Ovary (tissue), 9 donors: ENCODE data around the gene EHMT1. TPM values are rescaled to one million over a fixed set of nuclear protein-coding genes. Genes with fewer than 3 reads are reported as not detected.

Experiments used
- DNase-seq, 5 donors: peaks; one replicate each; pipeline ENCODE4 v3.0.0-alpha.2; 2019 to 2020
- H3K27ac ChIP-seq, 2 donors: fragments of 200-600 bp; one replicate each; pipeline versions ENCODE4 v1.5.1 to v1.8.0; 2019 to 2022
- H3K27me3 ChIP-seq: fragments of 200-600 bp; one replicate; pipeline ENCODE4 v1.8.0; 2022
- H3K36me3 ChIP-seq: fragments of 200-600 bp; sonication (generic); one replicate; pipeline ENCODE4 v1.5.1; 2019
- H3K4me1 ChIP-seq: one replicate; pipeline ENCODE4 v1.8.1; 2013; ENCODE audit warnings: mild to moderate bottlenecking, moderate library complexity; ENCODE audit not compliant: insufficient read depth
- H3K4me3 ChIP-seq: fragments of 200-600 bp; sonication (generic); one replicate; pipeline ENCODE4 v1.5.1; 2017
- H3K9me3 ChIP-seq, 2 donors: fragments of 200-600 bp in 1 of 2; sonication (generic) in 1 of 2; one replicate each; pipeline versions ENCODE4 v1.5.1 to v1.8.1; 2013 to 2019; ENCODE audit warnings: mild to moderate bottlenecking in 1 of 2, moderate library complexity in 1 of 2
- CTCF ChIP-seq, 3 donors: fragments of 450-650 bp in 2 of 3; fragments of 200-600 bp in 1 of 3; IDR thresholded peaks; one replicate each; pipeline versions ENCODE4 v1.5.1 to v1.8.0; 2016 to 2022; ENCODE audit warnings: antibody characterized with exemption in 3 of 3, mild to moderate bottlenecking in 1 of 3
- EP300 ChIP-seq: sonication (generic); formaldehyde crosslinking; IDR thresholded peaks from one replicate; pipeline ENCODE4 v1.6.1; 2017; ENCODE audit warnings: antibody characterized with exemption
- POLR2A ChIP-seq: fragments of 450-650 bp; IDR thresholded peaks from one replicate; pipeline ENCODE4 v1.6.1; 2017; ENCODE audit warnings: antibody characterized with exemption, mild to moderate bottlenecking, moderate library complexity
- WGBS, 3 donors: extraction: QIAGEN DNeasy Blood & Tissue Kit in 1 of 3; methylation state at CpG; one replicate each; pipeline versions ENCODE4 v1.1.5 to v1.1.7; 2013 to 2017; 5-methylcytosine and 5-hydroxymethylcytosine counted together
- intact Hi-C, 4 donors: fragments of 100-400 bp; cut with DNase I; formaldehyde crosslinking; loops; one replicate each; pipeline versions ENCODE4 v1.11.0 to v1.15.1; 2022 to 2023
- polyA plus RNA-seq, 2 donors: library from polyadenylated mRNA; stranded (reverse); fragments of 200-250 nt in 1 of 2; fragments of 350-450 nt in 1 of 2; fragmentation: Illumina TruSeq in 1 of 2; extraction: RNeasy Lipid Tissue Mini Kit (QIAGEN cat#74804) in 1 of 2; gene quantifications; one replicate each; pipeline ENCODE4 v1.2.3, GENCODE V29; 2013 to 2014
- total RNA-seq, 7 donors: library from RNA; depleted of rRNA in 2 of 7; stranded (reverse); fragments of >200 nt in 2 of 7; fragmentation: NEBNext Ultra II Directional in 3 of 7; extraction: Animal tissue kit (Norgen Biotek cat#: 25700) in 3 of 7; gene quantifications; one replicate each; pipeline versions ENCODE4 v1.1.0 to v1.2.4, GENCODE V29; 2016 to 2023
- donor health status: DM: no; HTN: no; CAD: no; lungs with moderate emphysema.
- donor health status: DM: no; HTN: no; CAD: no.
- donor health status: Bipolar disorder and iron deficiency.
- donor health status: DM: yes; HTN: yes; CAD: no.
- donor health status: DM: no; HTN: no; CAD: no.
- donor health status: DM: yes; HTN: yes; CAD: no.

Gene EHMT1
- total and polyA plus RNA-seq, 9 donors: 40.8 to 98.5 (median 77.9) TPM

DNA sequence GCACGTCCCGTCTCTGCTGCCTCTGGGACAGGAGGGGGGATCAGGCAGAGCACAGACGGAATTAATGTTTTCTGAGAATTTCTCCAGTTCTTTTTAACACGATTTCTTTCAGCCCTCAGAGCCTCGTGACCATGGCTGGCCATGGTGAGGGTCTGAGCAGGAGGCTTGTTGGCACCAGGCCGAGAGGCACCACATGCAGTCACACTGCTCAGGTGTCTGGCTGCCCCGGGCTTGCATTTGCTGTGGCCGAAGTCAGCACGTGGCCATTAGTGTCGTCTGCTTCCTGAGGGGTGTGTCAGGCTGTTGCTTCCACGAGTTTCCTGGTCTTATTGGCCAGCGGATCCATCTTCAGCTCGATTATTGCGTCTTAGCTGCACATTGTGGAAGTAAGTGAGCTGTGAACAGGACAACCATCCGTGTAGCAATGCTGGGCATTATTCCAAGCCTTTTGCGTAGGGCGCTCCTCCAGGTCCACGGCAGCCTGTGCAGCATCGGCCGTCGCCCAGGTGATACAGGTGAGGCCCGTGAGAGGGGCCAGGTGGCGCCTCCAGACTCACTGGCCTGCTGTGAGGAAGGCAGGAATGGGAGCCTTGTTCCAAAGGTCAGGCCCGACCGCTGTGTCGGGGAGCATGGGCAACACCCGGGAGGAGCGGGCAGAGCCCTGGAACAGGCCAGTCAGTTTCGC is 144.6 kb downstream of the EHMT1 start:
- TF ChIP-seq EP300 (no peak), POLR2A (no peak), CTCF (IDR thresholded peaks at IDR 0.05) (no peak)
- no peaks in the 10 kb centered on the region for H3K27me3 ChIP-seq
- no peak overlapping the region for H3K4me3 ChIP-seq
- H3K36me3 ChIP-seq: no peaks in the 10 kb centered on the region
- peaks cover 18% of the 10 kb centered on the region for H3K4me1 ChIP-seq
- intact Hi-C loops: no loop called here
- WGBS, 3 donors: 85 to 91% (median 91%) methylated on average over 29 of the region's 29 CpGs
- H3K9me3 ChIP-seq: no peaks in the 10 kb centered on the region
- no peak for DNase-seq
- H3K27ac ChIP-seq: no peak overlapping the region

GRCh38 chr9:137764171-137764671 is 145.4 kb downstream of the EHMT1 start:
- TF ChIP-seq EP300: no peak
- no peak for TF ChIP-seq POLR2A
- TF ChIP-seq CTCF (IDR thresholded peaks at IDR 0.05): no peak
- Histone ChIP-seq H3K4me1 (peaks cover 18% of the 10 kb centered on the region), H3K4me3 (no peak overlapping the region), H3K36me3 (no peaks in the 10 kb centered on the region), H3K27ac (no peak overlapping the region), H3K9me3 (no peaks in the 10 kb centered on the region), H3K27me3 (no peaks in the 10 kb centered on the region)
- 89 to 93% (median 91%) methylated on average over 17 of the region's 17 CpGs for WGBS, 3 donors
- no peak for DNase-seq
- intact Hi-C loops: no loop called here

DNA sequence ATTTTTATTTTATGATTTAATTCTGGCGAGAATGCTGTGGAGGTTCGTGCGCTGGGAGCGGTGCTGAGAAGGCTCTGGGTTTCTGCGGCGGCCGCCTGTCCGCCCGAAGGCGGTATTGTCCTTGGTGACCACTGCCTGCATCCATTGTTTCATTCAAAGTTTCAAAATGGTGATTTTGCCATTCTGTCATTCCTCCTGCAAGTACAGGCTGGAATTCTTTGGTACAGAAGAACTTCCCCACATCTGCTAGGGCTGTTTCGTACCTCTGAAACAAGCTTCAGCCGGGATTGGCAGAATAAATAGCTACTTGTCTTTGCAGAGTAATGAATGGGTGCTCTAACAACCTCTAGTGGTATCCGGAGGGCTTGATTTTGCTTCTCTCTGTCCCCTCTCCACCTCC is 146.2 kb downstream of the EHMT1 start:
- H3K27me3 ChIP-seq: no peaks in the 10 kb centered on the region
- TF ChIP-seq POLR2A (no peak), EP300 (no peak), CTCF (IDR thresholded peaks at IDR 0.05) (no peak)
- H3K27ac ChIP-seq: no peak overlapping the region
- WGBS, 3 donors: 66 to 79% (median 78%) methylated on average over 13 of the region's 13 CpGs
- H3K4me1 ChIP-seq: peaks cover 17% of the 10 kb centered on the region
- intact Hi-C loops: no loop called here
- H3K36me3 ChIP-seq: no peaks in the 10 kb centered on the region
- no peak for DNase-seq
- no peaks in the 10 kb centered on the region for H3K9me3 ChIP-seq
- no peak overlapping the region for H3K4me3 ChIP-seq

- no peak overlapping the region for H3K27ac ChIP-seq
- H3K9me3 ChIP-seq: no peaks in the 10 kb centered on the region
- no peak overlapping the region for H3K4me3 ChIP-seq
- peaks cover 14% of the 10 kb centered on the region for H3K4me1 ChIP-seq
- H3K36me3 ChIP-seq: no peaks in the 10 kb centered on the region
- TF ChIP-seq EP300: no peak
- no peak for TF ChIP-seq POLR2A
- no peak for TF ChIP-seq CTCF (IDR thresholded peaks at IDR 0.05)
- WGBS, 3 donors: 19 to 34% (median 32%) methylated on average over 13 of the region's 13 CpGs
- intact Hi-C loops: no loop called here
- DNase-seq: peak in 1 of 5 donors; percentile 45
- H3K27me3 ChIP-seq: no peaks in the 10 kb centered on the region
Measured at GRCh38 chr9:137765536-137765935, 146.7 kb downstream of the EHMT1 start.
